HCT116 (cell line): Measurements from ENCODE around the gene C1orf50. TPM values are rescaled to one million over a fixed set of nuclear protein-coding genes. Genes with fewer than 3 reads are reported as not detected.

Source experiments
- ATAC-seq: fragments of 200-7000 bp; cut with Tn5 transposase; 2 replicates; pipeline ENCODE4 v1.9.1; 2020; ENCODE audit warnings: mild to moderate bottlenecking, moderate library complexity
- BruUV-seq: library from RNA; stranded (reverse); fragments of 400-500 nt; replicated peaks from 2 replicates; lab custom pipeline; 2021; lab: Mats Ljungman, UMichigan
- CTCF ChIA-PET: fragments of 300-600 bp; sonication (Branson Sonifier 250); formaldehyde crosslinking; loops from one replicate; lab custom pipeline; 2021; ENCODE audit warnings: antibody characterized with exemption; lab: Charles Lee
- POLR2A ChIA-PET: fragments of 300-600, 350-600 bp; sonication (Branson Sonifier 250); formaldehyde crosslinking; loops from one replicate; lab custom pipeline; 2021; ENCODE audit warnings: antibody characterized with exemption; lab: Charles Lee
- RAD21 ChIA-PET, 2 experiments: fragments of 300-600 bp; sonication (Branson Sonifier 250); formaldehyde crosslinking; loops; one replicate each; lab custom pipeline; 2023; ENCODE audit warnings: low total read pairs in 2 of 2; ENCODE audit not compliant: uncharacterized antibody in 2 of 2, unreplicated experiment in 2 of 2, low non-redundant PET in 1 of 2; lab: Charles Lee
- DNase-seq: peaks from one replicate; pipeline ENCODE4 v3.0.0-alpha.2; 2010; ENCODE audit warnings: low read depth, low spot score
- H2AFZ ChIP-seq: fragments of 200-600 bp; shearing (Covaris generic), sonication (generic); 2 replicates; pipeline ENCODE4 v1.6.1; 2017; ENCODE audit warnings: low read depth, mixed run types, mixed read lengths, antibody characterized with exemption, low read length; ENCODE audit not compliant: poor library complexity, severe bottlenecking
- H3K27ac ChIP-seq: 2 replicates; pipeline ENCODE4 v1.5.1; 2012; ENCODE audit warnings: low read depth, low read length
- H3K27me3 ChIP-seq: fragments of 200-600 bp; sonication (generic); 2 replicates; pipeline ENCODE4 v1.6.1; 2016; ENCODE audit warnings: mixed run types, low read length, mixed read lengths; ENCODE audit not compliant: insufficient read depth
- H3K36me3 ChIP-seq, 2 experiments: fragments of 200-500 bp in 1 of 2; fragments of 200-600 bp in 1 of 2; sonication (Bioruptor generic) in 1 of 2; sonication (generic) in 1 of 2; 2 replicates each; pipeline versions ENCODE4 v1.5.1 to v1.6.1; 2014 to 2016; ENCODE audit warnings: low read length in 2 of 2, inconsistent platforms in 1 of 2, mixed read lengths in 1 of 2, mixed run types in 1 of 2; ENCODE audit not compliant: insufficient read depth in 2 of 2, control insufficient read depth in 1 of 2
- H3K4me1 ChIP-seq, 2 experiments: fragments of 200-600 bp in 1 of 2; sonication (generic) in 1 of 2; 2 replicates each; pipeline versions ENCODE4 v1.5.1 to v1.6.1; 2012 to 2017; ENCODE audit warnings: low read length in 2 of 2, inconsistent platforms in 1 of 2, mild to moderate bottlenecking in 1 of 2, mixed read lengths in 1 of 2, mixed run types in 1 of 2, moderate library complexity in 1 of 2; ENCODE audit not compliant: insufficient read depth in 2 of 2, control insufficient read depth in 1 of 2
- H3K4me2 ChIP-seq: fragments of 200-600 bp; sonication (generic); 2 replicates; pipeline ENCODE4 v1.6.1; 2017; ENCODE audit warnings: mixed run types, low read length, mixed read lengths
- H3K4me3 ChIP-seq, 2 experiments: fragments of 200-600 bp in 1 of 2; sonication (generic) in 1 of 2; replicated peaks in 1 of 2; 2 replicates each; pipeline ENCODE4 v1.5.1; 2011 to 2016; ENCODE audit warnings: low read length in 2 of 2, control low read depth in 1 of 2, low read depth in 1 of 2, mild to moderate bottlenecking in 1 of 2, mixed read lengths in 1 of 2, mixed run types in 1 of 2
- H3K79me2 ChIP-seq: fragments of 200-600 bp; sonication (generic); 2 replicates; pipeline ENCODE4 v1.6.1; 2017; ENCODE audit warnings: mild to moderate bottlenecking, mixed run types, low read length, moderate library complexity, mixed read lengths; ENCODE audit not compliant: insufficient read depth
- H3K9ac ChIP-seq: fragments of 200-600 bp; sonication (generic); 2 replicates; pipeline ENCODE4 v1.6.1; 2016; ENCODE audit warnings: low read length, mixed read lengths
- H3K9me2 ChIP-seq: fragments of 200-600 bp; sonication (generic), shearing (Covaris generic); 2 replicates; pipeline ENCODE4 v1.6.1; 2017; ENCODE audit warnings: mixed run types, mild to moderate bottlenecking, moderate library complexity; ENCODE audit not compliant: insufficient read depth
- H3K9me3 ChIP-seq, 2 experiments: fragments of 200-500 bp in 1 of 2; fragments of 200-600 bp in 1 of 2; sonication (Bioruptor generic) in 1 of 2; sonication (generic) in 1 of 2; 2 replicates each; pipeline ENCODE4 v1.6.1; 2014 to 2017; ENCODE audit warnings: low read length in 2 of 2, mixed read lengths in 2 of 2, inconsistent platforms in 1 of 2, low read depth in 1 of 2, mild to moderate bottlenecking in 1 of 2, mixed run types in 1 of 2, moderate library complexity in 1 of 2; ENCODE audit not compliant: control insufficient read depth in 1 of 2, insufficient read depth in 1 of 2
- H4K20me1 ChIP-seq: fragments of 200-600 bp; sonication (generic), shearing (Covaris generic); 2 replicates; pipeline ENCODE4 v1.6.1; 2017; ENCODE audit warnings: mixed run types, mild to moderate bottlenecking, moderate library complexity; ENCODE audit not compliant: insufficient read depth
- ATF3 ChIP-seq: IDR thresholded peaks from 2 replicates; pipeline ENCODE4 v1.6.1; 2012
- CEBPB ChIP-seq: IDR thresholded peaks from 2 replicates; pipeline ENCODE4 v1.6.1; 2012; ENCODE audit warnings: low read depth
- EGR1 ChIP-seq: IDR thresholded peaks from 2 replicates; pipeline ENCODE4 v1.6.1; 2012; ENCODE audit warnings: low read depth
- ELF1 ChIP-seq: IDR thresholded peaks from 2 replicates; pipeline ENCODE4 v1.6.1; 2012; ENCODE audit warnings: low read depth, borderline replicate concordance
- EZH2 ChIP-seq: fragments of 200-600 bp; sonication (generic); IDR thresholded peaks from 2 replicates; pipeline ENCODE4 v1.6.1; 2017; ENCODE audit warnings: antibody characterized with exemption, mixed run types
- JUND ChIP-seq: IDR thresholded peaks from 2 replicates; pipeline ENCODE4 v1.6.1; 2012
- POLR2A ChIP-seq: IDR thresholded peaks from 2 replicates; pipeline ENCODE4 v1.7.0; 2011; ENCODE audit warnings: borderline replicate concordance; ENCODE audit not compliant: insufficient read depth, insufficient read length; ENCODE audit errors: extremely low read depth
- POLR2AphosphoS5 ChIP-seq: IDR thresholded peaks from 2 replicates; pipeline ENCODE4 v1.6.1; 2011; ENCODE audit warnings: mild to moderate bottlenecking, low read depth, low read length, moderate library complexity
- RAD21 ChIP-seq: IDR thresholded peaks from 2 replicates; pipeline ENCODE4 v1.6.1; 2012; ENCODE audit warnings: low read depth, mild to moderate bottlenecking
- ZFX ChIP-seq: fragments of 450-650 bp; IDR thresholded peaks from 2 replicates; pipeline ENCODE4 v1.6.1; 2017
- ZNF274 ChIP-seq: fragments of 200-500 bp; sonication (Bioruptor generic); IDR thresholded peaks from 2 replicates; pipeline ENCODE4 v1.6.1; 2014; ENCODE audit warnings: mild to moderate bottlenecking, low read depth, low read length, inconsistent platforms
- intact Hi-C: fragments of 100-400 bp; cut with micrococcal nuclease; formaldehyde crosslinking; loops from 2 replicates; pipeline ENCODE4 v1.10.0; 2022
- total RNA-seq: library from RNA; stranded (reverse); gene quantifications from one replicate; pipeline ENCODE4 v1.2.1, GENCODE V29; 2021; ENCODE audit not compliant: unreplicated experiment
- TF ChIP-seq, protein P1 (sequence below): IDR thresholded peaks from 2 replicates; pipeline ENCODE4 v1.6.1; 2011; ENCODE audit warnings: mild to moderate bottlenecking, low read length, moderate library complexity; ENCODE audit not compliant: insufficient replicate concordance; ENCODE audit errors: extremely low read depth
- TF ChIP-seq, protein P2 (sequence below), 3 experiments: fragments of 200-600 bp in 1 of 3; sonication (generic) in 1 of 3; IDR thresholded peaks in 2 of 3; conservative IDR thresholded peaks in 1 of 3; 2 replicates each; pipeline ENCODE4 v1.5.1; 2012 to 2017; ENCODE audit warnings: low read depth in 2 of 3, low read length in 2 of 3, antibody characterized with exemption in 1 of 3, borderline replicate concordance in 1 of 3, control low read depth in 1 of 3, mild to moderate bottlenecking in 1 of 3, mixed read lengths in 1 of 3, mixed run types in 1 of 3, moderate library complexity in 1 of 3; ENCODE audit not compliant: insufficient read depth in 1 of 3

The C1orf50 gene
- total RNA-seq, 1 experiment from 2014 or later: 5.8 TPM

- Histone ChIP-seq H3K4me1 (peaks cover 0 to 4% of the 10 kb centered on the region in 2 experiments; a peak in 1 of 4 replicates), H3K4me3 (no peak overlapping the region), H3K9ac (no peak overlapping the region), H3K4me2 (no peak overlapping the region), H2AFZ (no peak overlapping the region), H3K36me3 (no peaks in the 10 kb centered on the region), H3K27me3 (no peaks in the 10 kb centered on the region), H4K20me1 (no peaks in the 10 kb centered on the region), H3K27ac (no peak overlapping the region), H3K79me2 (no peaks in the 10 kb centered on the region; the same call in 1 of the 2 replicates), H3K9me2 (no peaks in the 10 kb centered on the region), H3K9me3 (no peaks in the 10 kb centered on the region)
- intact Hi-C loops: no loop called here
- TF ChIP-seq RAD21: no peak
- TF ChIP-seq, protein P1, sequence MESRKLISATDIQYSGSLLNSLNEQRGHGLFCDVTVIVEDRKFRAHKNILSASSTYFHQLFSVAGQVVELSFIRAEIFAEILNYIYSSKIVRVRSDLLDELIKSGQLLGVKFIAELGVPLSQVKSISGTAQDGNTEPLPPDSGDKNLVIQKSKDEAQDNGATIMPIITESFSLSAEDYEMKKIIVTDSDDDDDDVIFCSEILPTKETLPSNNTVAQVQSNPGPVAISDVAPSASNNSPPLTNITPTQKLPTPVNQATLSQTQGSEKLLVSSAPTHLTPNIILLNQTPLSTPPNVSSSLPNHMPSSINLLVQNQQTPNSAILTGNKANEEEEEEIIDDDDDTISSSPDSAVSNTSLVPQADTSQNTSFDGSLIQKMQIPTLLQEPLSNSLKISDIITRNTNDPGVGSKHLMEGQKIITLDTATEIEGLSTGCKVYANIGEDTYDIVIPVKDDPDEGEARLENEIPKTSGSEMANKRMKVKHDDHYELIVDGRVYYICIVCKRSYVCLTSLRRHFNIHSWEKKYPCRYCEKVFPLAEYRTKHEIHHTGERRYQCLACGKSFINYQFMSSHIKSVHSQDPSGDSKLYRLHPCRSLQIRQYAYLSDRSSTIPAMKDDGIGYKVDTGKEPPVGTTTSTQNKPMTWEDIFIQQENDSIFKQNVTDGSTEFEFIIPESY: no peak
- TF ChIP-seq ELF1: no peak
- no peak for TF ChIP-seq POLR2A
- TF ChIP-seq CEBPB: no peak
- TF ChIP-seq POLR2AphosphoS5: no peak
- TF ChIP-seq ZNF274: no peak
- no peak for TF ChIP-seq ATF3
- no peak for TF ChIP-seq JUND
- no peak for TF ChIP-seq ZFX
- TF ChIP-seq EGR1: no peak
- no peak for TF ChIP-seq EZH2
- TF ChIP-seq, protein P2, sequence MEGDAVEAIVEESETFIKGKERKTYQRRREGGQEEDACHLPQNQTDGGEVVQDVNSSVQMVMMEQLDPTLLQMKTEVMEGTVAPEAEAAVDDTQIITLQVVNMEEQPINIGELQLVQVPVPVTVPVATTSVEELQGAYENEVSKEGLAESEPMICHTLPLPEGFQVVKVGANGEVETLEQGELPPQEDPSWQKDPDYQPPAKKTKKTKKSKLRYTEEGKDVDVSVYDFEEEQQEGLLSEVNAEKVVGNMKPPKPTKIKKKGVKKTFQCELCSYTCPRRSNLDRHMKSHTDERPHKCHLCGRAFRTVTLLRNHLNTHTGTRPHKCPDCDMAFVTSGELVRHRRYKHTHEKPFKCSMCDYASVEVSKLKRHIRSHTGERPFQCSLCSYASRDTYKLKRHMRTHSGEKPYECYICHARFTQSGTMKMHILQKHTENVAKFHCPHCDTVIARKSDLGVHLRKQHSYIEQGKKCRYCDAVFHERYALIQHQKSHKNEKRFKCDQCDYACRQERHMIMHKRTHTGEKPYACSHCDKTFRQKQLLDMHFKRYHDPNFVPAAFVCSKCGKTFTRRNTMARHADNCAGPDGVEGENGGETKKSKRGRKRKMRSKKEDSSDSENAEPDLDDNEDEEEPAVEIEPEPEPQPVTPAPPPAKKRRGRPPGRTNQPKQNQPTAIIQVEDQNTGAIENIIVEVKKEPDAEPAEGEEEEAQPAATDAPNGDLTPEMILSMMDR (IDR thresholded peaks at IDR 0.05 in 2 of 3, conservative IDR thresholded peaks at IDR 0.05 in 1 of 3; ENCODE audit: borderline replicate concordance in 1 of 3, insufficient read depth in 1 of 3, low read depth in 2 of 3, low read length in 2 of 3): no peak
- ChIA-PET RAD21 (no interaction called here), POLR2A (no interaction called here), CTCF (no interaction called here)
- no peak for ATAC-seq
- DNase-seq: no peak
- no TSS peak for BruUV-seq
Measured at GRCh38 chr1:42720868-42721267, 46.2 kb upstream of the C1orf50 start.
